HepG2 (cell line): Measurements from ENCODE around the gene DAD1. TPM values are rescaled to one million over a fixed set of nuclear protein-coding genes. Genes with fewer than 3 reads are reported as not detected.
A peak's percentile ranks its signal among the peaks of the same experiment; 100 is the strongest.

Experiments used
- CHD4 ChIP-seq: fragments of 200-600 bp; sonication (generic); IDR thresholded peaks from 2 replicates; pipeline ENCODE4 v1.7.0; 2017; ENCODE audit warnings: mild to moderate bottlenecking, low read length, borderline replicate concordance
- IKZF1 ChIP-seq: fragments of 450-650 bp; IDR thresholded peaks from 2 replicates; pipeline ENCODE4 v1.7.1; 2016
- NFRKB ChIP-seq: fragments of 450-650 bp; IDR thresholded peaks from 2 replicates; pipeline ENCODE4 v1.6.1; 2017
- NR1H2 ChIP-seq: sonication (generic); formaldehyde crosslinking; IDR thresholded peaks from 2 replicates; pipeline ENCODE4 v1.8.1; 2022; ENCODE audit warnings: low read depth, missing genetic modification reagents, borderline replicate concordance
- PTBP1 ChIP-seq: fragments of 200-400 bp; formaldehyde crosslinking; IDR thresholded peaks from 2 replicates; pipeline ENCODE4 v1.6.1; 2018; ENCODE audit warnings: low read length, low read depth; ENCODE audit not compliant: poor library complexity, severe bottlenecking
- RBM39 ChIP-seq: fragments of 200-400 bp; formaldehyde crosslinking; IDR thresholded peaks from one replicate; pipeline ENCODE4 v1.6.1; 2018; ENCODE audit warnings: antibody characterized with exemption, mild to moderate bottlenecking, low read depth, low read length; ENCODE audit not compliant: poor library complexity, severe bottlenecking
- RXRB ChIP-seq: IDR thresholded peaks from 2 replicates; pipeline ENCODE4 v1.6.1; 2016; ENCODE audit warnings: borderline replicate concordance, missing genetic modification reagents, missing compliant biosample characterization
- SATB2 ChIP-seq: sonication (generic); formaldehyde crosslinking; IDR thresholded peaks from 2 replicates; pipeline ENCODE4 v1.5.0; 2020; ENCODE audit warnings: missing genetic modification reagents
- ZBTB8A ChIP-seq: sonication (generic); formaldehyde crosslinking; IDR thresholded peaks from 2 replicates; pipeline ENCODE4 v1.4.0; 2020; ENCODE audit warnings: mild to moderate bottlenecking, low read depth, missing genetic modification reagents, borderline replicate concordance
- ZFYVE20 ChIP-seq: sonication (generic); formaldehyde crosslinking; IDR thresholded peaks from 2 replicates; pipeline ENCODE4 v1.8.0; 2023; ENCODE audit warnings: low read depth, mild to moderate bottlenecking, moderate library complexity, missing genetic modification reagents, borderline replicate concordance
- ZNF3 ChIP-seq: IDR thresholded peaks from 2 replicates; pipeline ENCODE4 v1.7.0; 2017; ENCODE audit warnings: inconsistent platforms
- ZNF432 ChIP-seq: sonication (generic); formaldehyde crosslinking; IDR thresholded peaks from 2 replicates; pipeline ENCODE4 v1.5.0; 2020; ENCODE audit warnings: missing genetic modification reagents, mild to moderate bottlenecking, borderline replicate concordance
- ZNF451 ChIP-seq: sonication (generic); formaldehyde crosslinking; IDR thresholded peaks from 2 replicates; pipeline ENCODE4 v1.5.0; 2020; ENCODE audit warnings: mild to moderate bottlenecking, missing genetic modification reagents
- ZNF510 ChIP-seq: sonication (generic); formaldehyde crosslinking; IDR thresholded peaks from 2 replicates; pipeline ENCODE4 v1.4.0; 2020; ENCODE audit warnings: low read depth, mild to moderate bottlenecking, missing genetic modification reagents
- ZSCAN25 ChIP-seq: sonication (generic); formaldehyde crosslinking; IDR thresholded peaks from 2 replicates; pipeline ENCODE4 v1.8.0; 2022; ENCODE audit warnings: mild to moderate bottlenecking, missing genetic modification reagents
- polyA plus RNA-seq, 8 experiments: library from polyadenylated mRNA; depleted of rRNA in 3 of 8; stranded (reverse) in 7 of 8; unstranded in 1 of 8; fragments of >200 nt; fragmentation: Illumina TruSeq in 4 of 8; extraction: Trizol in 4 of 8; gene quantifications; 2 replicates each; pipeline versions ENCODE4 v1.2.1 to v1.2.3, GENCODE V29; 2011 to 2016; ENCODE audit warnings: low read depth in 4 of 8, missing spikeins in 1 of 8, mixed read lengths in 1 of 8; ENCODE audit not compliant: insufficient read depth in 1 of 8
- total RNA-seq, 5 experiments: library from RNA; depleted of rRNA; stranded (reverse); fragments of >200 nt; fragmentation: Illumina TruSeq; extraction: Trizol; gene quantifications; 2 replicates each; pipeline ENCODE4 v1.2.3, GENCODE V29; 2016; ENCODE audit warnings: low read depth in 1 of 5
- TF ChIP-seq, protein P1 (sequence below): sonication (generic); formaldehyde crosslinking; IDR thresholded peaks from 2 replicates; pipeline ENCODE4 v1.4.0; 2020; ENCODE audit warnings: mild to moderate bottlenecking, missing genetic modification reagents
- TF ChIP-seq, protein P2 (sequence below): sonication (generic); formaldehyde crosslinking; IDR thresholded peaks from 2 replicates; pipeline ENCODE4 v1.5.0; 2020; ENCODE audit warnings: missing genetic modification reagents
- TF ChIP-seq, protein P3 (sequence below): sonication (generic); formaldehyde crosslinking; IDR thresholded peaks from 2 replicates; pipeline ENCODE4 v1.5.1; 2020; ENCODE audit warnings: mild to moderate bottlenecking, missing genetic modification reagents, moderate library complexity
- TF ChIP-seq, protein P4 (sequence below): sonication (generic); formaldehyde crosslinking; IDR thresholded peaks from 2 replicates; pipeline ENCODE4 v1.5.0; 2020; ENCODE audit warnings: missing genetic modification reagents
- TF ChIP-seq, protein P5 (sequence below): sonication (generic); formaldehyde crosslinking; IDR thresholded peaks from 2 replicates; pipeline ENCODE4 v1.5.0; 2020; ENCODE audit warnings: mild to moderate bottlenecking, missing genetic modification reagents, borderline replicate concordance

DAD1 gene
- total and polyA plus RNA-seq, 2 of the 13 experiments (the other 11 are each of a cell fraction or from before 2014, with no cell fraction given): 558 to 626 TPM

DNA sequence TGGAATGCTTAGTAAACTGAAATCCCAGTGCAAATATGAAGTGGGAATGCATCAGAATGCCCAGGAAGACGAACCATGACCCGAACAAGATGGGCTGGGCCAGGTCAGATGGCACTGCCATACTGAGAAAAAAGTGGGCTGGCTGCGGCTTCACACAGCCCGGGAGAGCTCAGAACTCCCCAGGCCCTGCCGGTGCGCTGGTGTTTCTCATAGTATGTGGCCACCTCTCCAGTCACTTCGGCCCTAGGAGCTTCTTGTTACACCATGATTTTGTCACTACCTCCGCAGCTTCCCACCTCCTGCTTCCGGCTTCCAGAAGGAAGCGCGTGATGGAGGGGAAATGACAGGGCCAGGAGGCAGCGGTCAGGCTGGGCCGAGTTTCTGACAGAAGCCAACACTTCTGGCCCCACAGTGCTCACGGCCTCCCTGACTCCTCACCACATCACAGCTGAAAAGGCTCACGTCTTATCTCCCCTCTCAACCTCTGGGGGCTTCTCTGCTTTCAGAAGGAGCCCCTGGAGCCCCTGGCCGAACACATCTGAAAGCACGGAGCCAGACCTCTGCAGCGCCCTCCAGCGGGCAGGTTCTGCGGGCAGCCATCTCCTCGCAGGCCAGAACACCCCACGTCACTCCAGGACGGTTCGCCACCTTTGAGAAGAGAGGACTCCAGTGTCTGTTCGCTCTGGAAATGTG, 30.7 kb downstream of the DAD1 start (continued):
- TF ChIP-seq, protein P1, sequence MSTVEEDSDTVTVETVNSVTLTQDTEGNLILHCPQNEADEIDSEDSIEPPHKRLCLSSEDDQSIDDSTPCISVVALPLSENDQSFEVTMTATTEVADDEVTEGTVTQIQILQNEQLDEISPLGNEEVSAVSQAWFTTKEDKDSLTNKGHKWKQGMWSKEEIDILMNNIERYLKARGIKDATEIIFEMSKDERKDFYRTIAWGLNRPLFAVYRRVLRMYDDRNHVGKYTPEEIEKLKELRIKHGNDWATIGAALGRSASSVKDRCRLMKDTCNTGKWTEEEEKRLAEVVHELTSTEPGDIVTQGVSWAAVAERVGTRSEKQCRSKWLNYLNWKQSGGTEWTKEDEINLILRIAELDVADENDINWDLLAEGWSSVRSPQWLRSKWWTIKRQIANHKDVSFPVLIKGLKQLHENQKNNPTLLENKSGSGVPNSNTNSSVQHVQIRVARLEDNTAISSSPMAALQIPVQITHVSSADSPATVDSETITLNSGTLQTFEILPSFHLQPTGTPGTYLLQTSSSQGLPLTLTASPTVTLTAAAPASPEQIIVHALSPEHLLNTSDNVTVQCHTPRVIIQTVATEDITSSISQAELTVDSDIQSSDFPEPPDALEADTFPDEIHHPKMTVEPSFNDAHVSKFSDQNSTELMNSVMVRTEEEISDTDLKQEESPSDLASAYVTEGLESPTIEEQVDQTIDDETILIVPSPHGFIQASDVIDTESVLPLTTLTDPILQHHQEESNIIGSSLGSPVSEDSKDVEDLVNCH (CRISPR knock-in tag): no peak
- TF ChIP-seq CHD4: no peak
- TF ChIP-seq ZNF510: no peak
- TF ChIP-seq, protein P2, sequence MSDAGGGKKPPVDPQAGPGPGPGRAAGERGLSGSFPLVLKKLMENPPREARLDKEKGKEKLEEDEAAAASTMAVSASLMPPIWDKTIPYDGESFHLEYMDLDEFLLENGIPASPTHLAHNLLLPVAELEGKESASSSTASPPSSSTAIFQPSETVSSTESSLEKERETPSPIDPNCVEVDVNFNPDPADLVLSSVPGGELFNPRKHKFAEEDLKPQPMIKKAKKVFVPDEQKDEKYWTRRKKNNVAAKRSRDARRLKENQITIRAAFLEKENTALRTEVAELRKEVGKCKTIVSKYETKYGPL: no peak
- TF ChIP-seq, protein P3, sequence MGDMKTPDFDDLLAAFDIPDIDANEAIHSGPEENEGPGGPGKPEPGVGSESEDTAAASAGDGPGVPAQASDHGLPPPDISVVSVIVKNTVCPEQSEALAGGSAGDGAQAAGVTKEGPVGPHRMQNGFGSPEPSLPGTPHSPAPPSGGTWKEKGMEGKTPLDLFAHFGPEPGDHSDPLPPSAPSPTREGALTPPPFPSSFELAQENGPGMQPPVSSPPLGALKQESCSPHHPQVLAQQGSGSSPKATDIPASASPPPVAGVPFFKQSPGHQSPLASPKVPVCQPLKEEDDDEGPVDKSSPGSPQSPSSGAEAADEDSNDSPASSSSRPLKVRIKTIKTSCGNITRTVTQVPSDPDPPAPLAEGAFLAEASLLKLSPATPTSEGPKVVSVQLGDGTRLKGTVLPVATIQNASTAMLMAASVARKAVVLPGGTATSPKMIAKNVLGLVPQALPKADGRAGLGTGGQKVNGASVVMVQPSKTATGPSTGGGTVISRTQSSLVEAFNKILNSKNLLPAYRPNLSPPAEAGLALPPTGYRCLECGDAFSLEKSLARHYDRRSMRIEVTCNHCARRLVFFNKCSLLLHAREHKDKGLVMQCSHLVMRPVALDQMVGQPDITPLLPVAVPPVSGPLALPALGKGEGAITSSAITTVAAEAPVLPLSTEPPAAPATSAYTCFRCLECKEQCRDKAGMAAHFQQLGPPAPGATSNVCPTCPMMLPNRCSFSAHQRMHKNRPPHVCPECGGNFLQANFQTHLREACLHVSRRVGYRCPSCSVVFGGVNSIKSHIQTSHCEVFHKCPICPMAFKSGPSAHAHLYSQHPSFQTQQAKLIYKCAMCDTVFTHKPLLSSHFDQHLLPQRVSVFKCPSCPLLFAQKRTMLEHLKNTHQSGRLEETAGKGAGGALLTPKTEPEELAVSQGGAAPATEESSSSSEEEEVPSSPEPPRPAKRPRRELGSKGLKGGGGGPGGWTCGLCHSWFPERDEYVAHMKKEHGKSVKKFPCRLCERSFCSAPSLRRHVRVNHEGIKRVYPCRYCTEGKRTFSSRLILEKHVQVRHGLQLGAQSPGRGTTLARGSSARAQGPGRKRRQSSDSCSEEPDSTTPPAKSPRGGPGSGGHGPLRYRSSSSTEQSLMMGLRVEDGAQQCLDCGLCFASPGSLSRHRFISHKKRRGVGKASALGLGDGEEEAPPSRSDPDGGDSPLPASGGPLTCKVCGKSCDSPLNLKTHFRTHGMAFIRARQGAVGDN (CRISPR knock-in tag): peak; percentile 80
- no peak for TF ChIP-seq SATB2 (CRISPR knock-in tag)
- no peak for TF ChIP-seq NFRKB
- TF ChIP-seq IKZF1: no peak
- no peak for TF ChIP-seq NR1H2 (CRISPR knock-in tag)
- TF ChIP-seq RBM39: no peak
- TF ChIP-seq ZSCAN25 (CRISPR knock-in tag): no peak
- no peak for TF ChIP-seq ZNF3 (CRISPR knock-in tag)
- no peak for TF ChIP-seq RXRB (CRISPR knock-in tag)
- TF ChIP-seq, protein P4, sequence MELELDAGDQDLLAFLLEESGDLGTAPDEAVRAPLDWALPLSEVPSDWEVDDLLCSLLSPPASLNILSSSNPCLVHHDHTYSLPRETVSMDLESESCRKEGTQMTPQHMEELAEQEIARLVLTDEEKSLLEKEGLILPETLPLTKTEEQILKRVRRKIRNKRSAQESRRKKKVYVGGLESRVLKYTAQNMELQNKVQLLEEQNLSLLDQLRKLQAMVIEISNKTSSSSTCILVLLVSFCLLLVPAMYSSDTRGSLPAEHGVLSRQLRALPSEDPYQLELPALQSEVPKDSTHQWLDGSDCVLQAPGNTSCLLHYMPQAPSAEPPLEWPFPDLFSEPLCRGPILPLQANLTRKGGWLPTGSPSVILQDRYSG: no peak
- TF ChIP-seq, protein P5, sequence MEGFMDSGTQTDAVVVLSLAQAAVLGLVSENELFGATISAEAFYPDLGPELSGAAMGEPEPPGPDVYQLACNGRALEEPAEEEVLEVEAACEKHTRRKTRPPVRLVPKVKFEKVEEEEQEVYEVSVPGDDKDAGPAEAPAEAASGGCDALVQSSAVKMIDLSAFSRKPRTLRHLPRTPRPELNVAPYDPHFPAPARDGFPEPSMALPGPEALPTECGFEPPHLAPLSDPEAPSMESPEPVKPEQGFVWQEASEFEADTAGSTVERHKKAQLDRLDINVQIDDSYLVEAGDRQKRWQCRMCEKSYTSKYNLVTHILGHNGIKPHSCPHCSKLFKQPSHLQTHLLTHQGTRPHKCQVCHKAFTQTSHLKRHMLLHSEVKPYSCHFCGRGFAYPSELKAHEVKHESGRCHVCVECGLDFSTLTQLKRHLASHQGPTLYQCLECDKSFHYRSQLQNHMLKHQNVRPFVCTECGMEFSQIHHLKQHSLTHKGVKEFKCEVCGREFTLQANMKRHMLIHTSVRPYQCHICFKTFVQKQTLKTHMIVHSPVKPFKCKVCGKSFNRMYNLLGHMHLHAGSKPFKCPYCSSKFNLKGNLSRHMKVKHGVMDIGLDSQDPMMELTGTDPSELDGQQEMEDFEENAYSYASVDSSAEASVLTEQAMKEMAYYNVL: no peak
- TF ChIP-seq ZNF432: no peak
- TF ChIP-seq ZFYVE20 (CRISPR knock-in tag): no peak
- TF ChIP-seq ZBTB8A: no peak
- peak; percentile 65 for TF ChIP-seq PTBP1
- no peak for TF ChIP-seq ZNF451 (CRISPR knock-in tag)
